H1 (cell line): ENCODE data around the gene MID2. TPM values are rescaled to one million over a fixed set of nuclear protein-coding genes. Genes with fewer than 3 reads are reported as not detected.

Experiments used
- CTCF ChIA-PET: fragments of 300-600 bp; sonication (Branson Sonifier 250); formaldehyde crosslinking; loops from one replicate; lab custom pipeline; 2021; ENCODE audit not compliant: partially characterized antibody; lab: Charles Lee
- POLR2A ChIA-PET: fragments of 300-600 bp; sonication (Branson Sonifier 250); formaldehyde crosslinking; loops from one replicate; lab custom pipeline; 2021; ENCODE audit warnings: inconsistent platforms; ENCODE audit not compliant: partially characterized antibody; lab: Charles Lee
- DNase-seq, 2 experiments: peaks; one replicate each; pipeline versions ENCODE4 v3.0.0 to v3.0.0-alpha.2; 2010 to 2022; ENCODE audit warnings: low spot score in 2 of 2, low read depth in 1 of 2, mixed read lengths in 1 of 2
- FAIRE-seq: peaks from 2 replicates; lab custom pipeline; 2011; peaks lifted over from hg19 to GRCh38; lab: Jason Lieb, UNC
- H2AFZ ChIP-seq: 2 replicates; pipeline ENCODE4 v1.8.1; 2012; ENCODE audit warnings: low read length, inconsistent platforms
- H2AK5ac ChIP-seq: 2 replicates; pipeline ENCODE4 v1.6.1; 2013; ENCODE audit warnings: low read depth, low read length
- H2BK120ac ChIP-seq: replicated peaks from 2 replicates; pipeline ENCODE3; 2013; ENCODE audit warnings: low read depth, low read length, inconsistent platforms
- H2BK12ac ChIP-seq: 2 replicates; pipeline ENCODE4 v1.6.1; 2013; ENCODE audit warnings: low read depth, low read length
- H2BK15ac ChIP-seq: 2 replicates; pipeline ENCODE4 v1.6.1; 2013; ENCODE audit warnings: low read length
- H2BK20ac ChIP-seq: 2 replicates; pipeline ENCODE4 v1.6.1; 2013; ENCODE audit warnings: low read length
- H2BK5ac ChIP-seq: 2 replicates; pipeline ENCODE4 v1.6.1; 2013; ENCODE audit warnings: low read depth, low read length
- H3K14ac ChIP-seq: 2 replicates; pipeline ENCODE4 v1.6.1; 2013; ENCODE audit warnings: inconsistent platforms; ENCODE audit not compliant: insufficient read length
- H3K18ac ChIP-seq: 2 replicates; pipeline ENCODE4 v1.6.1; 2013; ENCODE audit warnings: low read length; ENCODE audit errors: extremely low read depth
- H3K23ac ChIP-seq: 2 replicates; pipeline ENCODE4 v1.6.1; 2013; ENCODE audit warnings: inconsistent platforms; ENCODE audit not compliant: insufficient read length
- H3K23me2 ChIP-seq: 2 replicates; pipeline ENCODE4 v1.6.1; 2013; ENCODE audit warnings: low read depth, low read length
- H3K27ac ChIP-seq: 2 replicates; pipeline ENCODE4 v1.6.1; 2011; ENCODE audit warnings: low read depth, low read length, inconsistent platforms
- H3K27me3 ChIP-seq, 4 experiments: replicated peaks in 1 of 4; 1 replicate in 1 of 4; 2 replicates in 3 of 4; pipeline versions ENCODE4 v1.6.1 to v1.8.1; 2011 to 2013; ENCODE audit warnings: low read length in 3 of 4, mild to moderate bottlenecking in 3 of 4, inconsistent platforms in 2 of 4, mixed read lengths in 2 of 4, moderate library complexity in 1 of 4; ENCODE audit not compliant: control insufficient read depth in 3 of 4, insufficient read depth in 3 of 4; ENCODE audit errors: extremely low read depth in 1 of 4
- H3K36me3 ChIP-seq, 4 experiments: 2 replicates each; pipeline versions ENCODE4 v1.6.1 to v1.8.1; 2011 to 2013; ENCODE audit warnings: mild to moderate bottlenecking in 4 of 4, low read length in 3 of 4, moderate library complexity in 2 of 4, control low read depth in 1 of 4, inconsistent platforms in 1 of 4; ENCODE audit not compliant: insufficient read depth in 4 of 4, control insufficient read depth in 2 of 4
- H3K4ac ChIP-seq: replicated peaks from 2 replicates; pipeline ENCODE3; 2013; ENCODE audit warnings: low read length, low read depth, mixed read lengths, inconsistent platforms; ENCODE audit not compliant: insufficient read length
- H3K4me1 ChIP-seq, 4 experiments: replicated peaks in 1 of 4; 1 replicate in 1 of 4; 2 replicates in 3 of 4; pipeline versions ENCODE4 v1.6.1 to v1.8.1; 2011 to 2013; ENCODE audit warnings: low read length in 3 of 4, inconsistent platforms in 2 of 4, mixed read lengths in 1 of 4; ENCODE audit not compliant: insufficient read depth in 4 of 4, control insufficient read depth in 3 of 4
- H3K4me2 ChIP-seq, 2 experiments: 2 replicates each; pipeline versions ENCODE4 v1.6.1 to v1.8.1; 2011 to 2013; ENCODE audit warnings: low read depth in 2 of 2, low read length in 2 of 2, control low read depth in 1 of 2, inconsistent platforms in 1 of 2, mild to moderate bottlenecking in 1 of 2; ENCODE audit not compliant: insufficient read depth in 1 of 2
- H3K4me3 ChIP-seq, 4 experiments: fragments of 200-600, 300-600 bp in 1 of 4; sonication (generic), shearing (Covaris generic), sonication (Bioruptor Twin) in 1 of 4; 2 replicates each; pipeline versions ENCODE4 v1.5.1 to v1.8.1; 2011 to 2016; ENCODE audit warnings: low read length in 4 of 4, low read depth in 3 of 4, control low read depth in 2 of 4, inconsistent platforms in 2 of 4, mild to moderate bottlenecking in 2 of 4, mixed read lengths in 1 of 4, moderate library complexity in 1 of 4; ENCODE audit not compliant: insufficient read depth in 2 of 4; ENCODE audit errors: extremely low read depth in 1 of 4
- H3K56ac ChIP-seq: replicated peaks from 2 replicates; pipeline ENCODE3; 2013; ENCODE audit warnings: low read depth, mild to moderate bottlenecking, mixed read lengths, low read length, inconsistent platforms; ENCODE audit not compliant: insufficient read length
- H3K79me1 ChIP-seq: 2 replicates; pipeline ENCODE4 v1.6.1; 2013; ENCODE audit warnings: low read depth, low read length, control low read depth
- H3K79me2 ChIP-seq, 2 experiments: 2 replicates each; pipeline versions ENCODE4 v1.6.1 to v1.8.1; 2012 to 2013; ENCODE audit warnings: low read length in 2 of 2, mild to moderate bottlenecking in 2 of 2, inconsistent platforms in 1 of 2; ENCODE audit not compliant: insufficient read depth in 2 of 2, control insufficient read depth in 1 of 2
- H3K9ac ChIP-seq, 4 experiments: replicated peaks in 1 of 4; 1 replicate in 1 of 4; 2 replicates in 3 of 4; pipeline versions ENCODE4 v1.6.1 to v1.8.1; 2011 to 2013; ENCODE audit warnings: low read depth in 3 of 4, low read length in 3 of 4, control low read depth in 2 of 4, mild to moderate bottlenecking in 2 of 4, moderate library complexity in 2 of 4, inconsistent platforms in 1 of 4; ENCODE audit errors: extremely low read depth in 1 of 4
- H3K9me3 ChIP-seq, 2 experiments: 2 replicates each; pipeline versions ENCODE4 v1.6.1 to v1.8.1; 2012 to 2013; ENCODE audit warnings: mild to moderate bottlenecking in 2 of 2, moderate library complexity in 2 of 2, control low read depth in 1 of 2, inconsistent platforms in 1 of 2, low read depth in 1 of 2, low read length in 1 of 2, mixed read lengths in 1 of 2; ENCODE audit not compliant: insufficient read depth in 2 of 2
- H4K20me1 ChIP-seq, 2 experiments: replicated peaks in 1 of 2; 2 replicates each; pipeline versions ENCODE3 to v1.8.1; 2011 to 2013; ENCODE audit warnings: inconsistent platforms in 2 of 2, low read length in 2 of 2, mild to moderate bottlenecking in 1 of 2; ENCODE audit not compliant: insufficient read depth in 2 of 2, control insufficient read depth in 1 of 2
- H4K5ac ChIP-seq: 2 replicates; pipeline ENCODE4 v1.6.1; 2013; ENCODE audit warnings: low read length, low read depth, mixed read lengths, inconsistent platforms; ENCODE audit not compliant: insufficient read length
- H4K8ac ChIP-seq: 2 replicates; pipeline ENCODE4 v1.8.0; 2013; ENCODE audit warnings: mild to moderate bottlenecking, moderate library complexity, low read length, inconsistent platforms; ENCODE audit not compliant: insufficient read depth; ENCODE audit errors: extremely low read depth
- H4K91ac ChIP-seq: replicated peaks from 2 replicates; pipeline ENCODE3; 2013; ENCODE audit warnings: low read length, mixed read lengths, inconsistent platforms; ENCODE audit not compliant: insufficient read length
- GTF2F1 ChIP-seq: IDR thresholded peaks from 2 replicates; pipeline ENCODE4 v1.6.1; 2012; ENCODE audit warnings: low read depth, low read length, improper control_type of control experiment, borderline replicate concordance
- SRF ChIP-seq: IDR thresholded peaks from 2 replicates; pipeline ENCODE4 v1.6.1; 2011; ENCODE audit warnings: mild to moderate bottlenecking, low read depth, low read length, moderate library complexity
- WGBS, 2 experiments: shearing (Covaris generic) in 1 of 2; methylation state at CpG; one replicate each; pipeline versions ENCODE4 v1.1.6 to v1.1.7; 2013 to 2015; ENCODE audit warnings: low lambda C conversion rate in 2 of 2, mixed read lengths in 2 of 2, inconsistent platforms in 1 of 2, low coverage in 1 of 2, missing lambda C conversion rate in 1 of 2; ENCODE audit not compliant: insufficient replicate concordance in 2 of 2, insufficient coverage in 1 of 2, insufficient read length in 1 of 2; ENCODE audit errors: extremely low coverage in 1 of 2, missing lambda C conversion rate in 1 of 2; 5-methylcytosine and 5-hydroxymethylcytosine counted together
- polyA plus RNA-seq, 7 experiments: library from polyadenylated mRNA; depleted of rRNA in 3 of 7; stranded (reverse) in 5 of 7; unstranded in 2 of 7; fragments of >200 nt in 5 of 7; fragments of 200-250 nt in 2 of 7; gene quantifications; 1 replicate in 5 of 7; 2 replicates in 1 of 7; 4 replicates in 1 of 7; pipeline versions ENCODE4 v1.2.1 to v1.2.3, GENCODE V29; 2011 to 2013; ENCODE audit warnings: missing spikeins in 2 of 7, mixed read lengths in 2 of 7
- total RNA-seq: library from RNA; stranded (reverse); fragmentation: NEBNext Ultra II Directional; extraction: Animal tissue kit (Norgen Biotek cat#: 25700); gene quantifications from 2 replicates; pipeline ENCODE4 v1.2.1, GENCODE V29; 2021
- TF ChIP-seq, protein P1 (sequence below), 3 experiments: IDR thresholded peaks; 1 replicate in 2 of 3; 2 replicates in 1 of 3; pipeline versions ENCODE4 v1.5.1 to v1.6.1; 2011; ENCODE audit warnings: low read length in 3 of 3, mild to moderate bottlenecking in 3 of 3, inconsistent platforms in 2 of 3, low read depth in 1 of 3, moderate library complexity in 1 of 3; ENCODE audit not compliant: insufficient read depth in 1 of 3; ENCODE audit errors: control extremely low read depth in 1 of 3

Gene MID2
- total and polyA plus RNA-seq, 2 of the 8 experiments (the other 6 are each of a cell fraction or from before 2014, with no cell fraction given): 0.98 to 1.7 TPM

GRCh38 chrX:107971636-107972035 lies 146.0 kb downstream of the MID2 start:
- no peak overlapping the region for H3K14ac ChIP-seq
- H2AFZ ChIP-seq: no peak overlapping the region
- H3K79me1 ChIP-seq: no peaks in the 10 kb centered on the region
- no peak overlapping the region for H3K4me3 ChIP-seq
- H3K56ac ChIP-seq: no peak overlapping the region
- H2BK20ac ChIP-seq: no peak overlapping the region
- H3K9me3 ChIP-seq: no peaks in the 10 kb centered on the region
- H3K27me3 ChIP-seq: no peaks in the 10 kb centered on the region
- TF ChIP-seq SRF: no peak
- TF ChIP-seq, protein P1, sequence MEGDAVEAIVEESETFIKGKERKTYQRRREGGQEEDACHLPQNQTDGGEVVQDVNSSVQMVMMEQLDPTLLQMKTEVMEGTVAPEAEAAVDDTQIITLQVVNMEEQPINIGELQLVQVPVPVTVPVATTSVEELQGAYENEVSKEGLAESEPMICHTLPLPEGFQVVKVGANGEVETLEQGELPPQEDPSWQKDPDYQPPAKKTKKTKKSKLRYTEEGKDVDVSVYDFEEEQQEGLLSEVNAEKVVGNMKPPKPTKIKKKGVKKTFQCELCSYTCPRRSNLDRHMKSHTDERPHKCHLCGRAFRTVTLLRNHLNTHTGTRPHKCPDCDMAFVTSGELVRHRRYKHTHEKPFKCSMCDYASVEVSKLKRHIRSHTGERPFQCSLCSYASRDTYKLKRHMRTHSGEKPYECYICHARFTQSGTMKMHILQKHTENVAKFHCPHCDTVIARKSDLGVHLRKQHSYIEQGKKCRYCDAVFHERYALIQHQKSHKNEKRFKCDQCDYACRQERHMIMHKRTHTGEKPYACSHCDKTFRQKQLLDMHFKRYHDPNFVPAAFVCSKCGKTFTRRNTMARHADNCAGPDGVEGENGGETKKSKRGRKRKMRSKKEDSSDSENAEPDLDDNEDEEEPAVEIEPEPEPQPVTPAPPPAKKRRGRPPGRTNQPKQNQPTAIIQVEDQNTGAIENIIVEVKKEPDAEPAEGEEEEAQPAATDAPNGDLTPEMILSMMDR (IDR thresholded peaks at IDR 0.05; ENCODE audit: control extremely low read depth in 1 of 3, insufficient read depth in 1 of 3, low read depth in 1 of 3, low read length in 3 of 3): no peak
- no peak for TF ChIP-seq GTF2F1
- TF ChIP-seq, all 59 proteins: peak for 0
- Histone ChIP-seq H4K5ac (no peak overlapping the region), H2AK5ac (no peak overlapping the region), H4K91ac (no peak overlapping the region), H4K20me1 (no peaks in the 10 kb centered on the region), H3K18ac (no peak overlapping the region), H3K27ac (no peak overlapping the region), H3K4ac (no peak overlapping the region), H4K8ac (no peak overlapping the region), H2BK15ac (no peak overlapping the region), H3K4me1 (no peaks in the 10 kb centered on the region), H3K79me2 (no peaks in the 10 kb centered on the region), H3K9ac (no peak overlapping the region), H3K23me2 (no peaks in the 10 kb centered on the region), H2BK120ac (no peak overlapping the region), H2BK12ac (no peak overlapping the region), H3K23ac (no peak overlapping the region), H2BK5ac (no peak overlapping the region), H3K4me2 (no peak overlapping the region), H3K36me3 (peaks cover 0 to 2% (median 0%) of the 10 kb centered on the region in 4 experiments; a peak in 2 of 8 replicates)
- CTCF ChIA-PET: interaction anchor here (1.7 kb wide), 1 partner anchor 9 kb away, joined by 4 read pairs; no protein-coding TSS in a partner anchor
- POLR2A ChIA-PET: no interaction called here
- WGBS, 2 experiments: 88% methylated on average over 3 of the region's 3 CpGs; no CpG with 5 or more reads in 1 of the 2 experiments
- FAIRE-seq: no peak
- DNase-seq: no peak
